ENCODE data around the gene STK39. TPM values are rescaled to one million over a fixed set of nuclear protein-coding genes. Genes with fewer than 3 reads are reported as not detected.

Gene STK39
- total RNA-seq, 3 donors from 2014 or later = 36.4 to 57.5 (median 52.5) TPM

- Histone ChIP-seq H3K4me1 (ENCODE audit: low read depth) (no peaks in the 10 kb centered on the region), H3K36me3 (ENCODE audit: low read depth) (no peaks in the 10 kb centered on the region), H3K4me3 (no peak overlapping the region), H3K9me3 (no peaks in the 10 kb centered on the region)
- no peak for TF ChIP-seq CTCF (IDR thresholded peaks at IDR 0.05)
- no peak for ATAC-seq
- DNase-seq = no peak
- intact Hi-C loops (cut with DNase I, micrococcal nuclease) = no loop called here
Measured at GRCh38 chr2:167988296-167988695, 259.1 kb downstream of the STK39 start.

GRCh38 chr2:167987558-167987957 lies 259.8 kb downstream of the STK39 start:
- intact Hi-C loops (cut with DNase I, micrococcal nuclease) = no loop called here
- DNase-seq (no peak), ATAC-seq (no peak)
- no peak for TF ChIP-seq CTCF (IDR thresholded peaks at IDR 0.05)
- Histone ChIP-seq H3K4me3 (no peak overlapping the region), H3K9me3 (no peaks in the 10 kb centered on the region), H3K4me1 (ENCODE audit: low read depth) (no peaks in the 10 kb centered on the region), H3K36me3 (ENCODE audit: low read depth) (no peaks in the 10 kb centered on the region)

DNA sequence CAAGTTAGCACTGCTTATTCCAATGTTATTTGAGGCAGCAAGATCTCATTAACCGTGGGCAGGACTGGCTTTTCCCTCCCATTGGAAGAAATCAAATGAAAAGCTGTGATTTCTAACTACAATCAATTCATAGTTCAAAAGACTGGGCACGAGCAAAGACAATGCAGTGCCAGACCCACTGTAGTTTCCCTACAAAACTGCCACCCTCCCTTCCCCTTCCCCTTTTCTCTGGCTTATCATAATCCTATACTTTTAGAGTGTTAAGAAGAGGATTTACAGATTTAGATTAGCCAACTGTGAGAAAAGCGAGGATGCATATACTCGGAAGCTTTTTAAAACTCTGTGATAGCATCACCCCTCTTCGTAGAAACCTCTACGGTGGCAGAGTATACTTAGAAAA lies 260.4 kb downstream of the STK39 start:
- TF ChIP-seq CTCF (IDR thresholded peaks at IDR 0.05) = no peak
- no peaks in the 10 kb centered on the region for H3K4me1 ChIP-seq (ENCODE audit: low read depth)
- H3K4me3 ChIP-seq = no peak overlapping the region
- H3K9me3 ChIP-seq = no peaks in the 10 kb centered on the region
- intact Hi-C loops (cut with DNase I, micrococcal nuclease) = no loop called here
- ATAC-seq (no peak), DNase-seq (no peak)
- H3K36me3 ChIP-seq (ENCODE audit: low read depth) = no peaks in the 10 kb centered on the region

GRCh38 chr2:167986223-167986622 lies 261.2 kb downstream of the STK39 start:
- Histone ChIP-seq H3K9me3 (no peaks in the 10 kb centered on the region), H3K4me1 (ENCODE audit: low read depth) (no peaks in the 10 kb centered on the region), H3K4me3 (no peak overlapping the region), H3K36me3 (ENCODE audit: low read depth) (no peaks in the 10 kb centered on the region)
- DNase-seq (no peak), ATAC-seq (no peak)
- TF ChIP-seq CTCF (IDR thresholded peaks at IDR 0.05) = no peak
- intact Hi-C loops (cut with DNase I, micrococcal nuclease) = no loop called here

DNA sequence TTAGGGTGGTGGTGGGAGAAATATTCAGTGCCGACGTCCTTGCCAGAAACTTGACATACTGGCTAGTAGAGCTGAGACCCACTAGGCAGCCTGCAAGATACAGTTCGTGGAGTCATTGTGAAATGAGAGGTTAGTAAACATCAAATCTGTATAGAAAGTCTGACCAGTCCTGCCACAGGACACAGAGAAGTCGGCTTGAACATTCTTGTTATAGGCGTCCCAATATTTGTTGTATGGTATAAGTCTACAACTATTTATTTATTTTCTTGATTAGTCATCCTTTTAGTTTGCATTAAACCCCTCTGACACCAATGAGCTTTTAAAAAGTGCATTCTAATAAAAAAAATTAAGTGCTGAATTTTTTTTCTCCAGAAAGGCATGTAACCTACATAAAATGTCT lies 265.4 kb downstream of the STK39 start:
- no peak for TF ChIP-seq CTCF (IDR thresholded peaks at IDR 0.05)

DNA sequence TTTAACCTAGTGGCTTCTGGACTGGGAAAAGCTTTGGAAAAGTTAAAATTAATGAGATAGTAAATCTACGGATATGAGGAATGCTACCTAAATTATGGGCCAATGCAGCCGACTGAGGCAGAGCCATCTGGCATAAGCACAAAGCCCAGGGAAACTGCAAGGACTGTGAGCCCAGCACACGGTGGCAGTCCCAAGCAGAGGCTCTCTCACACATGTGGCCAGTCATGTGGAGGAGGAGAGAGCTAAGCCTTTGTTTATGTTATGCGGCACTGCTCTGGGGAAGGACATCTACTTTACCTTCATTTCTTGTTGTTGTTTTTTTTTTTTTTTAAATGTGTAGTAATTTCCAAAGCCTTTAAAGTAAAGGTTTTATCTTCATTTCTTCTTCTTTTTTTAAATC lies 267.0 kb downstream of the STK39 start:
- no peak for ATAC-seq
- intact Hi-C loops (cut with DNase I, micrococcal nuclease) = no loop called here
- H3K4me3 ChIP-seq = no peak overlapping the region
- no peaks in the 10 kb centered on the region for H3K4me1 ChIP-seq (ENCODE audit: low read depth)
- no peak for TF ChIP-seq CTCF (IDR thresholded peaks at IDR 0.05)
- no peaks in the 10 kb centered on the region for H3K36me3 ChIP-seq (ENCODE audit: low read depth)
- no peak for DNase-seq
- no peaks in the 10 kb centered on the region for H3K9me3 ChIP-seq

More for the DNA sequence above, 265.4 kb downstream of the STK39 start:
- no peaks in the 10 kb centered on the region for H3K4me1 ChIP-seq (ENCODE audit: low read depth)
- DNase-seq = no peak
- no peak overlapping the region for H3K4me3 ChIP-seq
- ATAC-seq = no peak
- H3K9me3 ChIP-seq = no peaks in the 10 kb centered on the region
- H3K36me3 ChIP-seq (ENCODE audit: low read depth) = no peaks in the 10 kb centered on the region
- intact Hi-C loops (cut with DNase I, micrococcal nuclease) = no loop called here

All from mucosa of descending colon (tissue), 3 donors.